Esophagus mucosa (tissue), 1 donor: ENCODE data around the gene PTPN2. TPM values are rescaled to one million over a fixed set of nuclear protein-coding genes. Genes with fewer than 3 reads are reported as not detected.
"Not testable (repeated sequence)": the region's sequence is repeated elsewhere in the genome, so short reads cannot be mapped to it uniquely, and the experiment has no call there.

ENCODE experiments used
- ATAC-seq: fragments of 200-7000 bp; cut with Tn5 transposase; one replicate; pipeline ENCODE4 v1.9.1; 2020
- total RNA-seq: library from RNA; stranded (reverse); gene quantifications from one replicate; pipeline ENCODE4 v1.2.4, GENCODE V29; 2023
- donor health status: DM: yes; HTN: yes; CAD: no.

Gene PTPN2
- total RNA-seq, 1 donor from 2014 or later = 24.9 TPM

GRCh38 chr18:12890964-12891363, 6.9 kb upstream of the PTPN2 start:
- no peak for ATAC-seq

GRCh38 chr18:12886498-12887126, 2.6 kb upstream of the PTPN2 start:
- ATAC-seq = no peak

- no peak for ATAC-seq
Measured at GRCh38 chr18:12885500-12885899, 1.5 kb upstream of the PTPN2 start.

- no peak for ATAC-seq
Measured at GRCh38 chr18:12884406-12885323, 628 bp upstream of the PTPN2 start.

GRCh38 chr18:12883372-12883683, 709 bp downstream of the PTPN2 start:
- ATAC-seq = peak; percentile 21

GRCh38 chr18:12882453-12883371, 1.3 kb downstream of the PTPN2 start:
- no peak for ATAC-seq

- no peak for ATAC-seq
Measured at GRCh38 chr18:12880541-12880910, 3.5 kb downstream of the PTPN2 start.

- ATAC-seq = no peak
Measured at GRCh38 chr18:12879840-12880540, 4.0 kb downstream of the PTPN2 start.

GRCh38 chr18:12874992-12875391, 9.0 kb downstream of the PTPN2 start:
- not testable (repeated sequence) for ATAC-seq

GRCh38 chr18:12873961-12874567, 10.0 kb downstream of the PTPN2 start:
- ATAC-seq = not testable (repeated sequence)

GRCh38 chr18:12872408-12872807, 11.6 kb downstream of the PTPN2 start:
- ATAC-seq = no peak

GRCh38 chr18:12868576-12868975, 15.5 kb downstream of the PTPN2 start:
- ATAC-seq = no peak

GRCh38 chr18:12867441-12868123, 16.5 kb downstream of the PTPN2 start:
- no peak for ATAC-seq

GRCh38 chr18:12863687-12864216, 20.3 kb downstream of the PTPN2 start:
- no peak for ATAC-seq

GRCh38 chr18:12862874-12863482, 21.1 kb downstream of the PTPN2 start:
- no peak for ATAC-seq

- ATAC-seq = peak; percentile 84
Measured at GRCh38 chr18:12862467-12862866, 21.6 kb downstream of the PTPN2 start.

- no peak for ATAC-seq
Measured at GRCh38 chr18:12861637-12862036, 22.4 kb downstream of the PTPN2 start.

- no peak for ATAC-seq
Measured at GRCh38 chr18:12860530-12860929, 23.5 kb downstream of the PTPN2 start.

- no peak for ATAC-seq
Measured at GRCh38 chr18:12858991-12859390, 25.0 kb downstream of the PTPN2 start.

- ATAC-seq = no peak
Measured at GRCh38 chr18:12857991-12858544, 26.0 kb downstream of the PTPN2 start.
